ENCODE results near the gene MTNR1A. TPM values are rescaled to one million over a fixed set of nuclear protein-coding genes. Genes with fewer than 3 reads are reported as not detected.

The MTNR1A gene
- total and polyA plus RNA-seq, 2 donors (not counting 3 experiments of a cell fraction or from before 2014, with no cell fraction given), result not detected

GRCh38 chr4:186581421-186581820, 26.1 kb upstream of the MTNR1A start:
- H3K9me1 ChIP-seq (replicated peaks; ENCODE audit: control insufficient read depth, extremely low read depth, insufficient read depth, low read length), result no peaks in the 10 kb centered on the region
- no peak for TF ChIP-seq JUN (IDR thresholded peaks at IDR 0.05; ENCODE audit: borderline replicate concordance, insufficient read depth, insufficient read length, low read depth)
- TF ChIP-seq GATA2 (IDR thresholded peaks at IDR 0.05; ENCODE audit: insufficient read depth, insufficient read length, low read depth, low read length), result no peak
- TF ChIP-seq CTCF (IDR thresholded peaks at IDR 0.05; ENCODE audit: extremely low read depth in 1 of 2, insufficient read depth in 1 of 2, low read depth in 1 of 2, low read length in 2 of 2), result no peak
- no peak for TF ChIP-seq MYC (IDR thresholded peaks at IDR 0.05; ENCODE audit: low read depth, low read length)
- no peak for TF ChIP-seq POLR2AphosphoS5 (IDR thresholded peaks at IDR 0.05; ENCODE audit: insufficient read depth, low read depth, low read length)
- no peak for TF ChIP-seq MAX (IDR thresholded peaks at IDR 0.05; ENCODE audit: insufficient read depth, insufficient read length)
- TF ChIP-seq POLR2A (IDR thresholded peaks at IDR 0.05; ENCODE audit: low read depth, low read length), result no peak
- no peak for TF ChIP-seq EZH2 (IDR thresholded peaks at IDR 0.05; ENCODE audit: borderline replicate concordance, low read depth, low read length, severe bottlenecking)
- no peak for TF ChIP-seq FOS (IDR thresholded peaks at IDR 0.05; ENCODE audit: borderline replicate concordance, insufficient read depth, low read length)
- no peaks in the 10 kb centered on the region for H3K27me3 ChIP-seq (ENCODE audit: control insufficient read depth in 2 of 2, insufficient read depth in 2 of 2, low read length in 2 of 2)
- no peaks in the 10 kb centered on the region for H3K9me3 ChIP-seq (replicated peaks; ENCODE audit: control insufficient read depth, insufficient read depth, low read length)
- POLR2A ChIA-PET, result no interaction called here
- no peaks in the 10 kb centered on the region for H3K4me1 ChIP-seq (ENCODE audit: control insufficient read depth, extremely low read depth, insufficient read depth, low read length)
- H2AFZ ChIP-seq (ENCODE audit: low read depth, low read length), result no peak overlapping the region
- H3K27ac ChIP-seq (ENCODE audit: insufficient read depth, low read depth, low read length), result no peak overlapping the region
- no peaks in the 10 kb centered on the region for H3K36me3 ChIP-seq (ENCODE audit: control insufficient read depth in 2 of 2, extremely low read depth in 1 of 2, insufficient read depth in 2 of 2, low read length in 2 of 2)
- intact Hi-C loops (cut with micrococcal nuclease), result no loop called here
- H3K79me2 ChIP-seq (ENCODE audit: control insufficient read depth, insufficient read depth, low read length), result no peaks in the 10 kb centered on the region
- dilution Hi-C loops (cut with MboI; ENCODE audit: extremely low pct_ligation_motif_present, low sequenced_read_pairs), result no loop called here
- CTCF ChIA-PET, result no interaction called here
- no peak overlapping the region for H3K9ac ChIP-seq (replicated peaks; ENCODE audit: extremely low read depth, insufficient read depth, low read length)
- no peak for DNase-seq (ENCODE audit: low read depth, low spot score)
- H4K20me1 ChIP-seq (replicated peaks; ENCODE audit: control insufficient read depth, extremely low read depth, insufficient read depth, low read length), result no peaks in the 10 kb centered on the region
- no peak overlapping the region for H3K4me2 ChIP-seq (ENCODE audit: insufficient read depth, low read length)
- no peak overlapping the region for H3K4me3 ChIP-seq (replicated peaks in 1 of 3; ENCODE audit: insufficient read depth in 1 of 3, low read depth in 1 of 3, low read length in 3 of 3)
- BruUV-seq (replicated peaks), result no TSS peak
- no peak for FAIRE-seq

Measured in endothelial cell of umbilical vein (primary cell).